Head of caudate nucleus (tissue), 42 donors: Measurements from ENCODE around the gene DCTPP1.

Source experiments
- DNase-seq, 42 donors: peaks; one replicate each; pipeline versions ENCODE4 v3.0.0 to v3.0.0-alpha.2; 2020 to 2021; ENCODE audit warnings: mixed read lengths in 7 of 42
- intact Hi-C: fragments of 100-400 bp; cut with DNase I; formaldehyde crosslinking; loops from one replicate; pipeline ENCODE4 v1.15.0; 2022

Gene DCTPP1

DNA sequence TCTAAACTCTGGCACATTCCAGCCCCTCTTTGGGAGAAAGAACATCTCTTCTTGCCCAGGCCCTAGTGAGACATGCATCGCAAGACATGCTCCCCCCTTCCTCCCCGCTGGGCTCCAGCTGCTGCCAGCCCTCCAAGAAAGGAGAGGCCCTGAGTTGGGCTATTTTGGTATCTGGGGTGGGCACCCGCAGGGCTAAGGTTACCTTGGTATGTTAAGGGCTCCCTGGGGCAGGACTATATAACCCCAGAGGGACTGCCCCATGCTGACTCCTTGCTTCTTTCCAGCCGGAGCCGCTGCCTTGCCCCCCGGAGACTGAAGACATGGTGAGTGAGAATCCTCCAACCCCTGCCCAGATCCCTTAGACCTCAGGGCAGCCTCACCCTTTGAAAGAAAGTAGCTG lies 55.3 kb downstream of the DCTPP1 start, which contains the start of gene MYL11:
TSS of gene MYL11 (plus strand) at position 265 of the 400 bp plus-strand sequence. CDS start at position 321, 56 bp downstream.
- intact Hi-C loops: no loop called here
- no peak for DNase-seq
